Sciatic nerve (tissue), 2 donors: ENCODE data around the gene APEH. TPM values are rescaled to one million over a fixed set of nuclear protein-coding genes. Genes with fewer than 3 reads are reported as not detected.
"Not testable (repeated sequence)": the region's sequence is repeated elsewhere in the genome, so short reads cannot be mapped to it uniquely, and the experiment has no call there.

Source experiments
- ATAC-seq: fragments of 200-7000 bp; cut with Tn5 transposase; one replicate; pipeline ENCODE4 v1.9.1; 2020; ENCODE audit warnings: mild to moderate bottlenecking, moderate library complexity
- DNase-seq: peaks from one replicate; pipeline ENCODE4 v3.0.0-alpha.2; 2020; ENCODE audit warnings: low spot score
- intact Hi-C: fragments of 100-400 bp; cut with DNase I; formaldehyde crosslinking; loops from one replicate; pipeline ENCODE4 v1.14.2; 2022
- total RNA-seq: library from RNA; stranded (reverse); fragmentation: NEBNext Ultra II Directional; extraction: Animal tissue kit (Norgen Biotek cat#: 25700); gene quantifications from one replicate; pipeline ENCODE4 v1.2.1, GENCODE V29; 2021
- donor health status: DM: no; HTN: no; CAD: no.
- donor health status: DM: no; HTN: no; CAD: no.

Gene APEH
- total RNA-seq, 1 donor from 2014 or later: 51.0 TPM

GRCh38 chr3:49685846-49686245 lies 11.7 kb downstream of the APEH start:
- ATAC-seq, intact Hi-C loops, DNase-seq: not testable (repeated sequence)

DNA sequence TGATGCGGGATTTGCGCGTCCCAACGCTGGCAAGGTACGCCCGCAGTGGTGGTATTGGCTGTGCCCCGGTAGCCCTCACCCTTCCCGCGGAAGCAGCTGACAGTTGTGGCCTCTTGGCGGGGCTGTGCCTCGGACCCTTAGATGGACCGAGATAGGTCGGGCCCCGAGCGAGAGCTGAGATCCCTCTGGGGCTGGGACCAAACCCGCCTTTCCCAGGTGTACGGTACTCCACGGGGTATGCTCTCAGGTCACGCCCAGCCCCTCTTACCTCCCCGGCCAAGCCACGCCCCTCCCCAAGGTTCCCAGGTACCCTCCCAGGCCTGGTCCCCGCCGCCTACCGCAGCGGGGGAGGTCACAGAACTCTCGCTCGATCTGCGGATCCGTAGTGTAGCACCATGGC lies 12.2 kb downstream of the APEH start:
- intact Hi-C loops, DNase-seq, ATAC-seq: not testable (repeated sequence)

DNA sequence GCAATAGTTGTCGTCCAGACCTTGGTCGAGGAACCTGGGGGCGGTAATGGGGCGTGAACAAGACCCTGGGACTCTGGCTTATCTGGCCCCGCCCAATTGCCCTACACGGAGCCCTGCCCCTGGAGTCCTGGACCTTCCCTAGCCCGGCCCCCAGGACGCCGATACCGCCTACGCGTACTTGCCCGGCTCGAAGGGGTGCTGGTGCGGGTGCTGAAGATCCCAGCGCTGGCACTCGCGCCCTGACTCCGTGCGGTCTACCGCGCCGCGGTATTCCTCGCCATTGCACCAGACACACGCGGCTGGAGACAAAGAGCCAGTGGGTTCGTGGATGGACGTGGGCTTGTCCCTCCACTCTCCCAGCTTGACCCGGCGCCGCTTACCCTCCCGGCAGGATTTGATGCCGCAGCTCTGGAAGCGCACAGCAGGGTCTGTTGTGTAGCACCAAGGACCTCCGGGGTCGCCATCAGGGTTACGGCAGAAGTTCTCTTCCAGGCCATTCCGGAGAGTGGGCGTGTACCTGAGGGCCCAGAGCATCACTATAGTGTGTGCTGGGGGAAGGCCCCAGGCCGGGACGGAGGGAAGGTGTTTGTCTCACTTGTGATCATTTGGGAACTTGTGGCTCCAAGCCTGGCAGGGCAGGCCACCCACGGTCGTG lies 12.7 kb downstream of the APEH start:
- ATAC-seq: peak; percentile 14
- DNase-seq, intact Hi-C loops: not testable (repeated sequence)

- ATAC-seq, intact Hi-C loops, DNase-seq: not testable (repeated sequence)
Observed at GRCh38 chr3:49687424-49687795, 13.3 kb downstream of the APEH start.

- intact Hi-C loops, DNase-seq: not testable (repeated sequence)
- ATAC-seq: peak; percentile 4
Observed at GRCh38 chr3:49688338-49689045, 14.3 kb downstream of the APEH start.

- intact Hi-C loops: no loop called here
Observed at GRCh38 chr3:49689046-49689907, 15.1 kb downstream of the APEH start, which contains the start of the genes MST1 and RNF123. Gene MST1 (minus strand): TSS chr3:49689474. CDS start chr3:49688691, 783 bp downstream. Gene RNF123 (plus strand): TSS chr3:49689557. CDS start chr3:49691166, 1,609 bp downstream.

DNA sequence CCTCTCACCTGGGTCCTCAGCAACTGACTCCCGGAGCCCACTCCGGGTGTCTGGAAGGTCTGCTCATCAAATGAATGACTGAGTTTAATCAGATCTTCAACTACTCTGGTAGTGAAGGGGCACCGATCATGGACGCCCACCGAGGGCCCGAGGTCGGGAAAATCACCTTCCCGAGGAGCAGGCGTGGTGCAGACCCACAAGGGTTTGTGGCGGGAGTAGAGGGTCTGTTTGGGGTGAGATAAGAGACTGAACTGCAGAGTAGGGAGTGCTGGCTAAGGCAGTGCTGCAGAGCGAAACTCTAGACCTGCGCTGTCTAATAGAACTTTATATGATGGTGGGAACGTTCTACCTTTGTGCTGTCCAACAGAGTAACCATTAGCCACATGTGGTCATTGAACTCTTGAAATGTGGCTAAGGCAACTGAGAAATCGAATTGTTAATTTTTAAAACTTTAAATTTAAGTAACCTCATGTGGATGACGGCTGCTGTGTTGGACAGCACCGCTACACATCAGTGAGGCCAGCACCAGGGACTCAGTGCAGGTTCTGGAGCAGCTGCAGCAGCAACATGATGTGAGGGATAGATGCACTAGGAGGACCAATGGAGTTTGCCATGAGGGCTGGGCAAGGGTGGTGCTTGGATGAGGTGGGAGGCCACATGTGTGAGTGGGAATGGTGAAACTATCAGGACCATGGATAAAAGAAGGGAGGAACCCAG lies 15.9 kb downstream of the APEH start:
- ATAC-seq, DNase-seq, intact Hi-C loops: not testable (repeated sequence)

More at GRCh38 chr3:49689046-49689907, 15.1 kb downstream of the APEH start, which contains the start of the genes MST1 and RNF123:
- ATAC-seq (peak; percentile 89), DNase-seq (peak; percentile 94)

- intact Hi-C loops, ATAC-seq: not testable (repeated sequence)
Observed at GRCh38 chr3:49690856-49691255, 16.7 kb downstream of the APEH start.

GRCh38 chr3:49691481-49691880 lies 17.3 kb downstream of the APEH start:
- ATAC-seq, DNase-seq, intact Hi-C loops: not testable (repeated sequence)

More at GRCh38 chr3:49690856-49691255, 16.7 kb downstream of the APEH start:
- not testable (repeated sequence) for DNase-seq

DNA sequence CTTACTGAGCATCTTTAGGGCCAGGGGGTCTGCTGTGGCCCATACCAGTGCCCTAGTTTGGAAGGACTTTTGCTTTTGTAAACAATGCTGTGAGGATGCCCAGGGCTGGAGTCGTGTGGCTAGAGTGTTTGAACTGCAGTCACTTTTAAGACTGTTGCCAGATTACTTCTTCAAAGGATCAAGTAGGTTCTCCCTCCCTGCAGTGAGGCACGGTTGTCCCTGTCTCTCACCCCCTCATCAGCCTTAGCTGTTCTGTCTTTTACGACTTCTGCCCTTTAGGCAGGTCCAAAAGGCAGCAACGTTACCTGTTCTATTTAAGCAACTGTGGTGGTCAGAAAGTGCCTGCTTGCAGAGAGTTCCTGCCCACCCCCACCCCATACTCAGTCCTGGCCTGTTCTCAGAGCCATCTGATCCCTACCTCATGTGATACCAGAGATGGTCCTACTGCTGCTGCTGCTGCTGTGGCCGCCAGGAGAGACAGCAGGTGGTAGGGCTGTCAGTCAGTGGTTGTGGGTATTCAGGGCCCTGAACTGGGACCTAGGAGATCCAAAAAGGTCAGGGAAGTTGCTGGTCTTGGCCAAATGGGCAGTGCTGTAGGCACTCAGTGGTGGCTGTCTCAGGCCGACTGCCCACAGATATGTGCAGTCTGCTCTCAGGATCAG lies 20.4 kb downstream of the APEH start:
- DNase-seq, intact Hi-C loops, ATAC-seq: not testable (repeated sequence)

GRCh38 chr3:49695350-49696015 lies 21.3 kb downstream of the APEH start:
- DNase-seq, ATAC-seq, intact Hi-C loops: not testable (repeated sequence)

GRCh38 chr3:49699281-49699979 lies 25.3 kb downstream of the APEH start:
- ATAC-seq: no peak

GRCh38 chr3:49700014-49700413 lies 25.9 kb downstream of the APEH start:
- ATAC-seq (no peak), DNase-seq (no peak)
- intact Hi-C loops: no loop called here

More at GRCh38 chr3:49699281-49699979, 25.3 kb downstream of the APEH start:
- intact Hi-C loops: no loop called here
- DNase-seq: no peak

DNA sequence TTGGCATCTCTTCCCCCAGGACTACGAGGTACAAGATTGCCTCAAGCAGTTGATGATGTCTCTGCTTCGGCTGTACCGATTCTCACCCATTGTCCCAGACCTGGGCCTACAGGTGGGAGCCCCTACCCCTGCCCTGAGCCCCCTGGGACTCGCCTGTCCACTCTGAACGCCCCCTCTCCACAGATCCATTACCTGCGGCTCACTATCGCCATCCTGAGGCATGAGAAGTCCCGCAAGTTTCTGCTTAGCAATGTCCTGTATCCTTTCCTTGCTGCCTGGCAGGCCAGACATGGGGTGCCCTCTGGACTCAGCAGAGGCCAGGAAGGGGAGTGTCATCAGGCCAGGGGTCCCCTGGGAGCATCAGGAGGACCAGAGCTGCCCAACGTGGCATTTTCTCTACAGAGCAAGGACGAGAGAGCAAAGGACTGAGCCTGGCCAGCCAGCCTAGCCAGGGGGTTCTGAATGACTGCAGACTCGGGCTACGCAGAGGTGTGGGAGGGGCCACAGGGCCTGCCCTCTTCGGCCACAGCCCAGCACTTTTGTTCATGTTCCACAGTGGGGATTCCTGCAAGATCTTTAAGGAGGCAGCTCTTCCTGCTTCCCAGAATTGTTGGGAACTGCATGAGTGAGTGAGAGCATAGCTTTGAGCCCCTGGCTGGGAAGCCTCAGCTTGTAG lies 26.4 kb downstream of the APEH start:
- no peak for ATAC-seq
- intact Hi-C loops: no loop called here
- DNase-seq: no peak

DNA sequence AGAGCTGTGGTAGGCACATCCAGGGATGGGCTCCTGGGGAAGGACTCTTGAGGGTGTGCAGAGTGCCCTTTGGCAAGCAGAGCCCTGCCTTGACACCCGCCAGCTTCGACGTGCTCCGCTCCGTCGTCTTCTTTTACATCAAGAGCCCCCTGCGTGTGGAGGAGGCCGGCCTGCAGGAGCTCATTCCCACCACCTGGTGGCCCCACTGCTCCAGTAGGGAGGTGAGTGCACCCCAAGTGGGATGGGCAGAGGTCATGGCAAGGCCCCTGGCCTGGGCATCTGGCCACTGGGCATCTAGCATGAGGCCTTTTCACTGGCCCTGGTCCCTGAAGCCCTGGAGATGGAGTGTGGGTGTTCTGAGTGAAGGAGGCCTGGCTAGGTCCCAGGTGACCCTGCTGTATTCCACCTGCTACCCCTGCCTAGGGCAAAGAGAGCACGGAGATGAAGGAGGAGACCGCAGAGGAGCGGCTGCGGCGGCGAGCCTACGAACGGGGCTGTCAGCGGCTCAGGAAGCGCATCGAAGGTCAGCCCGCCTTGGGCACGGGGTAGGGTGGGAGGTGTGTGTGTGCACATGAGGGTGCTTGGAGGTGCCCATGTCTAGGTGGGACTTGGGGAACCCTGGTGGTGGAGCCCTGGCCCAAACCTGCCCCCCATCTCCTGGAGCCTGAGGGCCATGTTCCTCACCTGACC lies 27.4 kb downstream of the APEH start:
- ATAC-seq: no peak
- DNase-seq: no peak
- intact Hi-C loops: no loop called here

DNA sequence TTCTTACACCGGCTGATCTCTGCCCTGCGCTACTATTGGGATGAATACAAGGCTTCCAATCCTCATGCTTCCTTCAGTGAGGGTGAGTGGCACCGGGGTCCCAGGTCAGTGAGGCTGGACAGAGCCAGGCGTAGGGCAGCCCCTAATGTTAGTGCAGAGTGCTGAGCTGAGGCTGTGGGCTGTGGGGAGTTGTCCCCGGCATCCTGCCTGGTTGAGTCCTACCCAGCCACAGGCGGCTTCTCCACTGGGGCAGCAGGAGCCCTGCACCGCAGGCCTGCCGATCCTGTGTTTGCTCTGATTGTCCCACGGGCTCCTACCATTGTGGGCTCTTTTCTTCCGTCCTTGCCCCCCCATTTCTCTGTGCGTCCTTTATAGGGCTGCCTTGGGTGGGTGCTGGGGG lies 28.5 kb downstream of the APEH start:
- intact Hi-C loops: no loop called here
- ATAC-seq: no peak
- DNase-seq: no peak
